Esophagus squamous epithelium (tissue), 4 donors: ENCODE data around the gene FOXD4L6.
"Not testable (repeated sequence)": the region's sequence is repeated elsewhere in the genome, so short reads cannot be mapped to it uniquely, and the experiment has no call there.

Source experiments
- POLR2A ChIP-seq, 4 donors: fragments of 450-650 bp; IDR thresholded peaks; one replicate each; pipeline ENCODE4 v1.6.1; 2017; ENCODE audit warnings: antibody characterized with exemption in 4 of 4, mild to moderate bottlenecking in 4 of 4, moderate library complexity in 3 of 4
- TF ChIP-seq, protein P1 (sequence below), 6 experiments: fragments of 450-650 bp in 4 of 6; fragments of 200-600 bp in 2 of 6; sonication (generic) in 2 of 6; IDR thresholded peaks; one replicate each; pipeline ENCODE4 v1.5.1; 2016 to 2019; ENCODE audit warnings: antibody characterized with exemption in 6 of 6, mild to moderate bottlenecking in 4 of 6, moderate library complexity in 4 of 6

- TF ChIP-seq, protein P1, sequence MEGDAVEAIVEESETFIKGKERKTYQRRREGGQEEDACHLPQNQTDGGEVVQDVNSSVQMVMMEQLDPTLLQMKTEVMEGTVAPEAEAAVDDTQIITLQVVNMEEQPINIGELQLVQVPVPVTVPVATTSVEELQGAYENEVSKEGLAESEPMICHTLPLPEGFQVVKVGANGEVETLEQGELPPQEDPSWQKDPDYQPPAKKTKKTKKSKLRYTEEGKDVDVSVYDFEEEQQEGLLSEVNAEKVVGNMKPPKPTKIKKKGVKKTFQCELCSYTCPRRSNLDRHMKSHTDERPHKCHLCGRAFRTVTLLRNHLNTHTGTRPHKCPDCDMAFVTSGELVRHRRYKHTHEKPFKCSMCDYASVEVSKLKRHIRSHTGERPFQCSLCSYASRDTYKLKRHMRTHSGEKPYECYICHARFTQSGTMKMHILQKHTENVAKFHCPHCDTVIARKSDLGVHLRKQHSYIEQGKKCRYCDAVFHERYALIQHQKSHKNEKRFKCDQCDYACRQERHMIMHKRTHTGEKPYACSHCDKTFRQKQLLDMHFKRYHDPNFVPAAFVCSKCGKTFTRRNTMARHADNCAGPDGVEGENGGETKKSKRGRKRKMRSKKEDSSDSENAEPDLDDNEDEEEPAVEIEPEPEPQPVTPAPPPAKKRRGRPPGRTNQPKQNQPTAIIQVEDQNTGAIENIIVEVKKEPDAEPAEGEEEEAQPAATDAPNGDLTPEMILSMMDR (IDR thresholded peaks at IDR 0.05) = not testable (repeated sequence)
- not testable (repeated sequence) for TF ChIP-seq POLR2A (IDR thresholded peaks at IDR 0.05)
Measured at GRCh38 chr9:41087929-41088328, 40.6 kb downstream of the FOXD4L6 start.
